Activated CD8-positive, alpha-beta memory T cell treated with anti-CD3 and anti-CD28 coated beads for 24 hours (primary cell): Measurements from ENCODE around the gene MAGEB10.
"Not testable (repeated sequence)": the region's sequence is repeated elsewhere in the genome, so short reads cannot be mapped to it uniquely, and the experiment has no call there.

Source experiments
- DNase-seq: peaks from one replicate; pipeline ENCODE4 v3.0.0-alpha.2; 2020

MAGEB10 gene, protein sequence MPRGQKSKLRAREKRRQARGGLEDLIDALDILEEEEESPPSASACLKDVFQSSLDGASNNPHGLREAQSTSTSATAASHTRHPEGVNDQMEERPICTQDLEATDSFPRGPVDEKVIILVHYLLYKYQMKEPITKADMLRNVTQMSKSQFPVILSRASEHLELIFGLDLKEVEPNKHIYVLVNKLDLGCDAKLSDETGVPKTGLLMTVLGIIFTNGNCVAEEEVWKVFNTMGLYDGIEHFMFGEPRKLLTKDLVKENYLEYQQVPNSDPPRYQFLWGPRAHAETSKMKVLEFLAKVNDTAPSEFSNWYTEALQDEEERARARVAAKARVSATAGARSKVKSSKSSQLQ

GRCh38 chrX:27807690-27808089, at the start of gene MAGEB10:
Gene MAGEB10, plus strand, starts transcription at chrX:27807990. Its CDS starts 13,317 bp downstream, at chrX:27821307.
- no peak for DNase-seq

DNA sequence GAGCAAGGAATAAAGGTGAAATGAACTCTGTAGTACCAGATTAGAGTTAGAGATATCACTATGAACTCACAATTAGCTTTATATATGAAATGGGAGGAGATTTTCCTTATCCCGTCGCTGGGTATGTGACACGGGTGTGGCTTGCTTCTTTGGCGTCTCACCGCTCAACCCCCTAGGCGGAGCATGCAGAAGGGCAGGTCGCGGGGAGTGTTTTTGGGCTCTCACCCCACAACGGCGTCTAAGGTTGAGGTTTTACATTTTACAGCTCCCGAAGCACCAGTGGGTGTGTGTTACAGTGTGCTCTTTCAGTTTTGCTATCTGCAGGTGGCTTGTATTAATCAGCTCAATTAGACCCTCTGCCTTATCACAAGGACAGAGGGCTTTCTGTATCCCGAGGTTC, 42.1 kb upstream of the MAGEB10 start:
- no peak for DNase-seq

DNA sequence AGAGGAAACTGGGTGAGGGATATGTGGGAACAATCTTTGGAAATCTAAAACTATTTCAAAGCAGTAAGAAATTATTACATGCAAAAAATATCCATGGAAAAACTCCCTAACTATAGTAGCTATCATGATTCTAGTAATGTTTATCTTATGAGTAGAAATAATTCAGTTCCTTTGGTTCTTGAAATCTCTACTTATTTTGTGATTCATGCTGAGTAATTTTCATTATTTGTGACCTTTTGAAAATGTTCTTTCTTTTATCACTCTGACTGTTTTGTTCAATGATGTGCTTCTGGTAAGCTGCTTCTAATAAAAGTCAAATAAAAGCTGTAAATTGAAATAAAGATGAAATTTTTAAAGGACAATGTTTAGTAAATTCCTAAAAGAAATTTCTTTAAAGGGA, 40.4 kb upstream of the MAGEB10 start:
- no peak for DNase-seq

- no peak for DNase-seq
Measured at GRCh38 chrX:27775984-27776383, 31.8 kb upstream of the MAGEB10 start.

GRCh38 chrX:27796640-27797257, 11.0 kb upstream of the MAGEB10 start:
- DNase-seq, result no peak

DNA sequence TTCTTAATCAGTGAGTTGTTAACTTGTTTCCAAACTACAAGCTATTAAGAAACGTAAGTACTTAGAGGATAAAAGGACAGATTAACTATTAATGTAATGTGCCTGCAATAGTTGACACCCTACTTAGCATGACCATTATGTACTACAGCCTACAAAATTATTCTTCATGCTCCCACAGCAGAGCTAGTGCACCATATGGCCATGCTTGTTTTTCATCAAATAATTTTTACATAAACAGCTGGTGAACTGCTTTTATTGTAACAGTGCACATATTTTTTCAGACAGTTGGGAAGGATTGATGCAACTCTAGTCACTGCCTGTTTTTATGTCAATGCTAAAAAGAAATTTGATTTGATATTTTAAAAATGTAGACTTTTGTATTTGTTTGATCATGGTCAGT, 10.2 kb upstream of the MAGEB10 start:
- no peak for DNase-seq

GRCh38 chrX:27808226-27808625, 436 bp downstream of the MAGEB10 start:
- no peak for DNase-seq

GRCh38 chrX:27808991-27809859, 1.4 kb downstream of the MAGEB10 start:
- DNase-seq, result not testable (repeated sequence)

- DNase-seq, result no peak
Measured at GRCh38 chrX:27815209-27815608, 7.4 kb downstream of the MAGEB10 start.

GRCh38 chrX:27823812-27824211, 16.0 kb downstream of the MAGEB10 start:
- DNase-seq, result no peak

- no peak for DNase-seq
Measured at GRCh38 chrX:27838185-27838584, 30.4 kb downstream of the MAGEB10 start.

DNA sequence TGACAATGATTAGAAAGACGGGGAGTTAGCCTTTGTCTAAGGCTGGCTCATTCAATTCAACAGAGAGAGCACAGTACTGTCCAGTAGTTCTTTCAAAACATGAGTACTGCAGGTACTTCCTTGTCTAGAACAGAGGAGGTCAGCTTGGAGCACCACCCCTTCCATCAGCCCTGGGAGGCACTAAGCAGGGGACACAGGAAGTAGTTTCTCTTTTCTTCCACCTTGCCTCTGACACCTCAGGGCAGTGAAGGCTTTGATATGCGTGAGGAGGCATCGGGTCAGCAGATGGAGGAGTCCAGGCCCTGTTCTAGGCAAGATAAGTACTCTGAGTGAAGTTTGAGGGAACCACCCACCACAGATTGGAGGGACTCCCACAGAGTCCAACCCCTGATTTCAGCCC, 33.1 kb downstream of the MAGEB10 start:
- DNase-seq, result no peak

DNA sequence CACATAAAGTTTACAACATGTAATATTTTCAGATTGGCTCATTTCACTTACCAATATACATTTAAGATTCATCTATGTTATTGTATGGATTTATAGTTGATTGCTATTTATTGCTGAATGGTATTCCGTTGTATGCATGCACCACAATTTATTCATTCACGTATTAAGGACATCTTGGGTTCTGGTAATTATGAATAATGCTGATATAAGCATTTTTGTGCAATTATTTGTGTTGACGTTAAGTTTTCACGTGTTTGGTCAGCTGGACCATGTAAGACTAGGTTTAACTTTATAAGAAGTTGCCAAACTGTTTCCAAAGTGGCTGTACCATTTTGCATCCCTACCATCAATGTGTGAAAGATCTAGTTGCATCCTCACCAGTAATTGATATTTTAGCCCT, 35.1 kb downstream of the MAGEB10 start:
- DNase-seq, result no peak

GRCh38 chrX:27860337-27860736, 52.5 kb downstream of the MAGEB10 start:
- DNase-seq, result no peak

GRCh38 chrX:27863809-27864208, 56.0 kb downstream of the MAGEB10 start:
- DNase-seq, result no peak
